ENCODE data around the gene RIMS3.
A peak's percentile ranks its signal among the peaks of the same experiment; 100 is the strongest.

The RIMS3 gene

GRCh38 chr1:40691538-40692428, 26.3 kb upstream of the RIMS3 start, which contains the start of gene NFYC:
Gene NFYC (plus strand): TSS chr1:40691704. CDS start chr1:40738844, 47,140 bp downstream.
- peak; percentile 97 for DNase-seq (ENCODE audit: low read depth)

- peak; percentile 8 for DNase-seq (ENCODE audit: low read depth)
Observed at GRCh38 chr1:40690771-40691537, 25.5 kb upstream of the RIMS3 start.

GRCh38 chr1:40689737-40690136, 24.3 kb upstream of the RIMS3 start:
- DNase-seq (ENCODE audit: low read depth) = no peak

- DNase-seq (ENCODE audit: low read depth) = no peak
Observed at GRCh38 chr1:40687661-40688060, 22.2 kb upstream of the RIMS3 start.

- DNase-seq (ENCODE audit: low read depth) = no peak
Observed at GRCh38 chr1:40687059-40687458, 21.6 kb upstream of the RIMS3 start.

GRCh38 chr1:40684669-40685068, 19.2 kb upstream of the RIMS3 start:
- no peak for DNase-seq (ENCODE audit: low read depth)

- no peak for DNase-seq (ENCODE audit: low read depth)
Observed at GRCh38 chr1:40679165-40679953, 13.9 kb upstream of the RIMS3 start.

GRCh38 chr1:40676501-40676900, 11.0 kb upstream of the RIMS3 start:
- DNase-seq (ENCODE audit: low read depth) = no peak

GRCh38 chr1:40673452-40673851, 8.0 kb upstream of the RIMS3 start:
- DNase-seq (ENCODE audit: low read depth) = no peak

GRCh38 chr1:40668769-40669525, 3.5 kb upstream of the RIMS3 start:
- DNase-seq (ENCODE audit: low read depth) = peak; percentile 58

GRCh38 chr1:40664791-40665190, 691 bp downstream of the RIMS3 start:
- DNase-seq (ENCODE audit: low read depth) = no peak

GRCh38 chr1:40664167-40664537, 1.3 kb downstream of the RIMS3 start:
- DNase-seq (ENCODE audit: low read depth) = no peak

GRCh38 chr1:40663324-40664166, 1.9 kb downstream of the RIMS3 start:
- no peak for DNase-seq (ENCODE audit: low read depth)

GRCh38 chr1:40662864-40663263, 2.6 kb downstream of the RIMS3 start:
- DNase-seq (ENCODE audit: low read depth) = peak; percentile 18

- no peak for DNase-seq (ENCODE audit: low read depth)
Observed at GRCh38 chr1:40662151-40662550, 3.3 kb downstream of the RIMS3 start.

- DNase-seq (ENCODE audit: low read depth) = no peak
Observed at GRCh38 chr1:40661678-40662077, 3.8 kb downstream of the RIMS3 start.

GRCh38 chr1:40659649-40659947, 5.9 kb downstream of the RIMS3 start:
- DNase-seq (ENCODE audit: low read depth) = no peak

GRCh38 chr1:40658751-40659648, 6.5 kb downstream of the RIMS3 start:
- no peak for DNase-seq (ENCODE audit: low read depth)

GRCh38 chr1:40657046-40657445, 8.4 kb downstream of the RIMS3 start:
- no peak for DNase-seq (ENCODE audit: low read depth)
